ENCODE measurements around the gene AGK. TPM values are rescaled to one million over a fixed set of nuclear protein-coding genes. Genes with fewer than 3 reads are reported as not detected.

Gene AGK
- total RNA-seq: 46.5 TPM

- DNase-seq (ENCODE audit: low spot score in 2 of 2) (peak; percentile 76 to 81), FAIRE-seq (no peak)
Observed at GRCh38 chr7:141551094-141551781, at the start of gene AGK. Gene AGK, plus strand, starts transcription at chr7:141551410. Its CDS starts 4,057 bp downstream, at chr7:141555467.

- DNase-seq (ENCODE audit: low spot score in 2 of 2) (no peak), FAIRE-seq (no peak)
Observed at GRCh38 chr7:141501451-141501850, 49.8 kb upstream of the AGK start.

GRCh38 chr7:141511316-141511675, 39.9 kb upstream of the AGK start:
- no peak for FAIRE-seq
- no peak for DNase-seq (ENCODE audit: low spot score in 2 of 2)

GRCh38 chr7:141511676-141512396, 39.4 kb upstream of the AGK start:
- DNase-seq (ENCODE audit: low spot score in 2 of 2): peak in 1 of 2 donors; percentile 22
- no peak for FAIRE-seq

GRCh38 chr7:141512597-141512996, 38.6 kb upstream of the AGK start:
- FAIRE-seq: no peak
- DNase-seq (ENCODE audit: low spot score in 2 of 2): no peak

- no peak for FAIRE-seq
- no peak for DNase-seq (ENCODE audit: low spot score in 2 of 2)
Observed at GRCh38 chr7:141513720-141514119, 37.5 kb upstream of the AGK start.

- FAIRE-seq: no peak
- DNase-seq (ENCODE audit: low spot score in 2 of 2): no peak
Observed at GRCh38 chr7:141515941-141516340, 35.3 kb upstream of the AGK start.

GRCh38 chr7:141519623-141520022, 31.6 kb upstream of the AGK start:
- DNase-seq (ENCODE audit: low spot score in 2 of 2) (no peak), FAIRE-seq (no peak)

GRCh38 chr7:141522657-141523342, 28.4 kb upstream of the AGK start:
- no peak for FAIRE-seq
- no peak for DNase-seq (ENCODE audit: low spot score in 2 of 2)

GRCh38 chr7:141525973-141526514, 25.2 kb upstream of the AGK start:
- DNase-seq (ENCODE audit: low spot score in 2 of 2) (no peak), FAIRE-seq (no peak)

GRCh38 chr7:141527076-141527475, 24.1 kb upstream of the AGK start:
- FAIRE-seq: no peak

GRCh38 chr7:141528399-141528798, 22.8 kb upstream of the AGK start:
- DNase-seq (ENCODE audit: low spot score in 2 of 2) (no peak), FAIRE-seq (no peak)

More at GRCh38 chr7:141527076-141527475, 24.1 kb upstream of the AGK start:
- DNase-seq (ENCODE audit: low spot score in 2 of 2): no peak

GRCh38 chr7:141533149-141533949, 17.9 kb upstream of the AGK start:
- peak; percentile 52 for FAIRE-seq
- DNase-seq (ENCODE audit: low spot score in 2 of 2): peak; percentile 26 to 62

GRCh38 chr7:141534757-141535737, 16.2 kb upstream of the AGK start:
- DNase-seq (ENCODE audit: low spot score in 2 of 2): no peak

GRCh38 chr7:141537906-141538305, 13.3 kb upstream of the AGK start:
- DNase-seq (ENCODE audit: low spot score in 2 of 2): no peak
- no peak for FAIRE-seq

More at GRCh38 chr7:141534757-141535737, 16.2 kb upstream of the AGK start:
- FAIRE-seq: no peak

- FAIRE-seq: no peak
- no peak for DNase-seq (ENCODE audit: low spot score in 2 of 2)
Observed at GRCh38 chr7:141541375-141541774, 9.8 kb upstream of the AGK start.

GRCh38 chr7:141544831-141545230, 6.4 kb upstream of the AGK start:
- DNase-seq (ENCODE audit: low spot score in 2 of 2): no peak
- no peak for FAIRE-seq

GRCh38 chr7:141549582-141549981, 1.6 kb upstream of the AGK start:
- DNase-seq (ENCODE audit: low spot score in 2 of 2): no peak
- FAIRE-seq: no peak

Measured in frontal cortex (tissue), 4 donors.